ENCODE results near the gene PNPLA7. TPM values are rescaled to one million over a fixed set of nuclear protein-coding genes. Genes with fewer than 3 reads are reported as not detected.

Gene PNPLA7
- total RNA-seq, 1 experiment from 2014 or later: 1.3 TPM

DNA sequence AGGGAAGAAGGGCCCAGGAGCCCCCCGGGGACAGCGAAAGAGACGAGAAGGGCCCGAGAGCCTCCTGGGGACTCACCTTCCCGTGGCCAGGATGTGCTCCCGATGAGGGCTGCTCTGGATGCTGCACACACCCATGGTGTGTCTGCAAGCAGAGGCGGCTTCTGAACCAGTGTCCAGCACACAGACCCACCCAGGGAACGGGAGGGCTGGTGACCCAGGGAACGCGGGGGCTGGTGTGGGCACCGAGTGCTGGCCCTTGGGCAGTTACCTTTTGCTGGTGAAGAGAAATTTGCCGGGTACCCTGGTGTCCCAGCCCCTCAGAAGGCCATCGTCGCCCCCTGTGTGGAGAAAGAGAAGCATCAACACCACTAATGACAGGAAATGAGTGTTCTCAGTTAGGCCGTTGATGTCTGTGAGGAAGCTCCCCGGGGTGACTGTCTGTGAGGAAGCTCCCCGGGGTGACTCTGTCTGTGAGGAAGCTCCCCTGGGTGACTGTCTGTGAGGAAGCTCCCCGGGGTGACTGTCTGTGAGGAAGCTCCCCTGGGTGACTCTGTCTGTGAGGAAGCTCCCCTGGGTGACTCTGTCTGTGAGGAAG, 14.7 kb upstream of the PNPLA7 start:
- DNase-seq (ENCODE audit: low spot score) (no peak), ATAC-seq (no peak)
- Mint-ChIP-seq H3K9me3 (peaks cover 3% of the 10 kb centered on the region; the same call in 1 of the 2 replicates), H3K27ac (no peak overlapping the region), H3K4me3 (no peak overlapping the region), H3K4me1 (no peaks in the 10 kb centered on the region), H3K36me3 (peaks cover 48% of the 10 kb centered on the region), H3K27me3 (ENCODE audit: low read depth) (no peaks in the 10 kb centered on the region)
- POLR2A ChIA-PET: no interaction called here
- TF ChIP-seq CREM (CRISPR knock-in tag; IDR thresholded peaks at IDR 0.05) (no peak), ZNF232 (CRISPR knock-in tag; IDR thresholded peaks at IDR 0.05) (no peak), JUN (CRISPR knock-in tag; IDR thresholded peaks at IDR 0.05) (no peak), IRF2 (CRISPR knock-in tag; IDR thresholded peaks at IDR 0.05; ENCODE audit: borderline replicate concordance, low read depth) (no peak), ZNF423 (CRISPR knock-in tag; IDR thresholded peaks at IDR 0.05) (no peak), NFE2L1 (CRISPR knock-in tag; IDR thresholded peaks at IDR 0.05) (no peak)
- TF ChIP-seq, protein P1, sequence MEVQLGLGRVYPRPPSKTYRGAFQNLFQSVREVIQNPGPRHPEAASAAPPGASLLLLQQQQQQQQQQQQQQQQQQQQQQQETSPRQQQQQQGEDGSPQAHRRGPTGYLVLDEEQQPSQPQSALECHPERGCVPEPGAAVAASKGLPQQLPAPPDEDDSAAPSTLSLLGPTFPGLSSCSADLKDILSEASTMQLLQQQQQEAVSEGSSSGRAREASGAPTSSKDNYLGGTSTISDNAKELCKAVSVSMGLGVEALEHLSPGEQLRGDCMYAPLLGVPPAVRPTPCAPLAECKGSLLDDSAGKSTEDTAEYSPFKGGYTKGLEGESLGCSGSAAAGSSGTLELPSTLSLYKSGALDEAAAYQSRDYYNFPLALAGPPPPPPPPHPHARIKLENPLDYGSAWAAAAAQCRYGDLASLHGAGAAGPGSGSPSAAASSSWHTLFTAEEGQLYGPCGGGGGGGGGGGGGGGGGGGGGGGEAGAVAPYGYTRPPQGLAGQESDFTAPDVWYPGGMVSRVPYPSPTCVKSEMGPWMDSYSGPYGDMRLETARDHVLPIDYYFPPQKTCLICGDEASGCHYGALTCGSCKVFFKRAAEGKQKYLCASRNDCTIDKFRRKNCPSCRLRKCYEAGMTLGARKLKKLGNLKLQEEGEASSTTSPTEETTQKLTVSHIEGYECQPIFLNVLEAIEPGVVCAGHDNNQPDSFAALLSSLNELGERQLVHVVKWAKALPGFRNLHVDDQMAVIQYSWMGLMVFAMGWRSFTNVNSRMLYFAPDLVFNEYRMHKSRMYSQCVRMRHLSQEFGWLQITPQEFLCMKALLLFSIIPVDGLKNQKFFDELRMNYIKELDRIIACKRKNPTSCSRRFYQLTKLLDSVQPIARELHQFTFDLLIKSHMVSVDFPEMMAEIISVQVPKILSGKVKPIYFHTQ (CRISPR knock-in tag; IDR thresholded peaks at IDR 0.05): no peak
- CTCF ChIA-PET: no interaction called here

DNA sequence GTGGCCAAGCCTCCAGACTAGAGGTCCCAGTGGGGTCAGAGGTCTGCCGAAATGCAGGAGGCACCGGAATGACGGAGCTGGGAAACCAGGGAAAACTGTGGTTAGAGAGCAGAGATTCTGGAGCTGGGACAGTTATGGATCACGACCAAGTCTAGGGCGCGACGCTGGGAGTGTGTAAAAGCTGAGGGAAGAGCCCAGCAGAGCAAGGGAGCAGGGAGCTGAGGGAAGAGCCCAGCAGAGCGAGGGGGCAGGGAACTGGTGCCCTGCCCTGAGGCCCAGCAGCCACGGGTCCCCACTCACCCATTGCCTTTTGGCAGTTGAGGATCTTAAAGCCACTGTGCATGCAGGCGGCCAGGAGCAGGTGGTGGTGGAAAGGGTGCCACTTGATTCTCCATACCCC, 13.9 kb upstream of the PNPLA7 start:
- TF ChIP-seq, protein P2, sequence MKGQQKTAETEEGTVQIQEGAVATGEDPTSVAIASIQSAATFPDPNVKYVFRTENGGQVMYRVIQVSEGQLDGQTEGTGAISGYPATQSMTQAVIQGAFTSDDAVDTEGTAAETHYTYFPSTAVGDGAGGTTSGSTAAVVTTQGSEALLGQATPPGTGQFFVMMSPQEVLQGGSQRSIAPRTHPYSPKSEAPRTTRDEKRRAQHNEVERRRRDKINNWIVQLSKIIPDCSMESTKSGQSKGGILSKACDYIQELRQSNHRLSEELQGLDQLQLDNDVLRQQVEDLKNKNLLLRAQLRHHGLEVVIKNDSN (CRISPR knock-in tag; IDR thresholded peaks at IDR 0.05): no peak
- TF ChIP-seq MYBL2 (CRISPR knock-in tag; IDR thresholded peaks at IDR 0.05): no peak
- TF ChIP-seq ZNF396 (CRISPR knock-in tag; IDR thresholded peaks at IDR 0.05; ENCODE audit: borderline replicate concordance): no peak
- TF ChIP-seq NFATC4 (CRISPR knock-in tag; IDR thresholded peaks at IDR 0.05): no peak
- TF ChIP-seq, protein P3, sequence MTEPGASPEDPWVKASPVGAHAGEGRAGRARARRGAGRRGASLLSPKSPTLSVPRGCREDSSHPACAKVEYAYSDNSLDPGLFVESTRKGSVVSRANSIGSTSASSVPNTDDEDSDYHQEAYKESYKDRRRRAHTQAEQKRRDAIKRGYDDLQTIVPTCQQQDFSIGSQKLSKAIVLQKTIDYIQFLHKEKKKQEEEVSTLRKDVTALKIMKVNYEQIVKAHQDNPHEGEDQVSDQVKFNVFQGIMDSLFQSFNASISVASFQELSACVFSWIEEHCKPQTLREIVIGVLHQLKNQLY (CRISPR knock-in tag; IDR thresholded peaks at IDR 0.05): no peak
- TF ChIP-seq KAT7 (CRISPR knock-in tag; IDR thresholded peaks at IDR 0.05; ENCODE audit: borderline replicate concordance): no peak
- TF ChIP-seq NFYB (CRISPR knock-in tag; conservative IDR thresholded peaks at IDR 0.05; ENCODE audit: low read depth): no peak
- no peak for TF ChIP-seq ZNF671 (CRISPR knock-in tag; IDR thresholded peaks at IDR 0.05)
- TF ChIP-seq, protein P4, sequence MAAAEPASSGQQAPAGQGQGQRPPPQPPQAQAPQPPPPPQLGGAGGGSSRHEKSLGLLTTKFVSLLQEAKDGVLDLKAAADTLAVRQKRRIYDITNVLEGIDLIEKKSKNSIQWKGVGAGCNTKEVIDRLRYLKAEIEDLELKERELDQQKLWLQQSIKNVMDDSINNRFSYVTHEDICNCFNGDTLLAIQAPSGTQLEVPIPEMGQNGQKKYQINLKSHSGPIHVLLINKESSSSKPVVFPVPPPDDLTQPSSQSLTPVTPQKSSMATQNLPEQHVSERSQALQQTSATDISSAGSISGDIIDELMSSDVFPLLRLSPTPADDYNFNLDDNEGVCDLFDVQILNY (CRISPR knock-in tag; IDR thresholded peaks at IDR 0.05): no peak
- TF ChIP-seq HMGA2 (CRISPR knock-in tag; IDR thresholded peaks at IDR 0.05): no peak
- TF ChIP-seq GTF2I (CRISPR knock-in tag; conservative IDR thresholded peaks at IDR 0.05): no peak
- TF ChIP-seq NR1H2 (CRISPR knock-in tag; IDR thresholded peaks at IDR 0.05): no peak
- no peak for TF ChIP-seq OVOL2 (CRISPR knock-in tag; IDR thresholded peaks at IDR 0.05; ENCODE audit: borderline replicate concordance)
- TF ChIP-seq, protein P5, sequence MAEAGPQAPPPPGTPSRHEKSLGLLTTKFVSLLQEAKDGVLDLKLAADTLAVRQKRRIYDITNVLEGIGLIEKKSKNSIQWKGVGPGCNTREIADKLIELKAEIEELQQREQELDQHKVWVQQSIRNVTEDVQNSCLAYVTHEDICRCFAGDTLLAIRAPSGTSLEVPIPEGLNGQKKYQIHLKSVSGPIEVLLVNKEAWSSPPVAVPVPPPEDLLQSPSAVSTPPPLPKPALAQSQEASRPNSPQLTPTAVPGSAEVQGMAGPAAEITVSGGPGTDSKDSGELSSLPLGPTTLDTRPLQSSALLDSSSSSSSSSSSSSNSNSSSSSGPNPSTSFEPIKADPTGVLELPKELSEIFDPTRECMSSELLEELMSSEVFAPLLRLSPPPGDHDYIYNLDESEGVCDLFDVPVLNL (CRISPR knock-in tag; IDR thresholded peaks at IDR 0.05; ENCODE audit: borderline replicate concordance, low read depth): no peak
- TF ChIP-seq SMAD4 (CRISPR knock-in tag; IDR thresholded peaks at IDR 0.05): no peak
- TF ChIP-seq TP53 (CRISPR knock-in tag; IDR thresholded peaks at IDR 0.05): no peak
- no peak for TF ChIP-seq JUN (CRISPR knock-in tag; IDR thresholded peaks at IDR 0.05)
- POLR2A ChIA-PET: no interaction called here
- Mint-ChIP-seq H3K27me3 (ENCODE audit: low read depth) (no peaks in the 10 kb centered on the region), H3K9me3 (peaks cover 3% of the 10 kb centered on the region; the same call in 1 of the 2 replicates), H3K27ac (no peak overlapping the region), H3K4me1 (no peaks in the 10 kb centered on the region), H3K36me3 (peaks cover 55% of the 10 kb centered on the region), H3K4me3 (no peak overlapping the region)
- CTCF ChIA-PET: no interaction called here
- ATAC-seq (no peak), DNase-seq (ENCODE audit: low spot score) (no peak)
